ENCODE results near the gene RPL15.

The RPL15 gene

DNA sequence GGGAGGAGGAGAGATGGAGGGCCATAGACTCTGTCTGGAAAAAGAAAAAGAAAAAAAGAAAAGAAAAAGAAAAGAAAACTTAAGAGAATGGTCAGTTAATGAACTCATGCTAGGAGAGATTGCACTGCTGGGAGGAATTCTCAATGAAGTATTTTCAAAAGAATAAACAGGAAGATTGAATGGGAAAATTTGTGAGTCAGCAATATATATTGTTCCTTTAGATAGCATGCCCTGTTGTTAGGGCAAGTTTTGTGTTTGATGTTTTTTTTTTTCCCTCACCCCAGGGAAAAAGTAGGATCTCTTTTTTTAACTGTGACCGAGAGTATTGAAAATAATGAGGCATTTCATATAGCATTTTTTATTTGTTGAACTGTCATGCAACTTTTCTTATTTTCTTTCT, 20.4 kb downstream of the RPL15 start:
- no peak for DNase-seq

DNA sequence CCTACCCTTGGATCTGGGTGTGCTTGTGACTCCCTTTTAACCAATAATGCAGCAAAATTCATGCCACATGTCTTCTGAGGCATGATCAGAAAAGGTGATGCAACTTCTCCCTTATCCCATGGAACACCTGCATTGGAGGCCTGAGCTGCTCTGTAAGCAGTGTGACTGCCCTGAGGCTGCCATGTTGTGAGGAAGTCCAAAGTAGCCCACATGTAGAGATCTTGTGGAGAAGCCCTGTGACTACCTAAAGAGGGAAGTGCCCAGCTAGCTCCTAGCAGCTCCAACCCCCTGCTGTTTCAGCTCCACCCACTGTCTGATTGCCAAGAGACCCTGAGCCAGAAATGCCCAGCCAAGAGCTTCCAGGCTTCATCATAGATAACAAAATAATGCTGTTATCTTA, 21.8 kb downstream of the RPL15 start:
- DNase-seq, result no peak

GRCh38 chr3:23940775-23941174, 23.8 kb downstream of the RPL15 start:
- DNase-seq, result no peak

GRCh38 chr3:23941440-23941839, 24.5 kb downstream of the RPL15 start:
- DNase-seq, result no peak

DNA sequence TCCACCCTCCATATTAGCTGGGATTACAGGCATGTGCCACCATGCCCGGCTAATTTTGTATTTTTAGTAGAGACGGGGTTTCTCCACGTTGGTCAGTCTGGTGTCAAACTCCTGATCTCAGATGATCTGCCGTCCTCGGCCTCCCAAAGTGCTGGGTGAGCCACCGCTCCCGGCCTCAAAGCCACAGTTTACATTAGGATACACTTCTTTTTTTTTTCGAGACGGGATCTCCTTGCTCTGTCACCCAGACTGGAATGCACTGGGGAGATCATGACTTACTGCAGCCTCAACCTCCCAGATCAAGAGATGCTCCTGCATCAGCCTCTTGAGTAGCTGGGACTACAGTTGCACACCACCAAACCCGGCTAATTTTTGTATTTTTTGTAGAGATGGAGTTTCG, 25.6 kb downstream of the RPL15 start:
- no peak for DNase-seq

- no peak for DNase-seq
These were observed 27.3 kb downstream of the RPL15 start for GRCh38 chr3:23944007-23944783.

DNA sequence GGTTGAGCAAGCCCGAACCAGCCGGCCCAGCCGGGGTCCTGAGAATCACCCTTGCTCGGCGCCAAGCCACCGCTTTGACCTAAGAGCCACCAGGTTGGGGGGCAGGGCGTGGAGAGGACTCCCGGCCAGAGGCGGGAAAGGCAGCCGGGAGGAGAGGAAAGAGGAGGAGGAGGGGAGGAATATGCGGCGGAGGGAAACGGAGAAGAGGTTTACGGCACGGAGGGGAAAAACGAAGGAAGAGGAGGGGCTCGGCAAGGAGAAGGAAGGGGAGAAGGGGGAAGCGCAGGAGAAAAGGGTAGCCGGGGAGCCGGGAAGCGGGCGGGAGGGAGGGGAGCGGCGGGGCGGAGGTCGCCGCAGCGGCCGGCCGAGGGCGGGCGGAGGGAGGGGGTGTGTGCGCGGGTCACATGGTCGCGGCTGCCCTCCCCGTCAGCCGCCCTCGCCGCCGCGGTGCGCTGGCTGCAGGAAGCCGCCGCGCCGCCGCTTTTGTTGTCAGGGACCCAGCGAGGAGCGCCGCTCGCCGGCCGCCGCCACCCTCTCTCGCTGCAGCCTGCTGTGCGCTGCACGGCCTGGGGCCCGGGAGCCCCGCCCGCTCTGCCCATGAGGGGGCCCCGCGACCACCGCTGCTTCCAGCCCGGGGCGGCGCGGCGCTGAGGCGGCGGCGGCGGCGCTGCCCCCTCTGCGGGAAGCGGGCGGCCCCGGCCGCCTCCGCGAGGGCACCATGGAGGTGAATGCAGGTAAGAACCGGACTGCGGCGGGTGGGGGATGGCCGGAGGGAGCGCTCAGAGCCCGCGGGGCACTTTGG, 28.1 kb downstream of the RPL15 start, which contains the start of gene NR1D2:
Gene NR1D2 (plus strand): TSS at position 426 of the 802 bp plus-strand sequence. CDS start 293 bp downstream, at position 719.
- DNase-seq, result peak; percentile 43

DNA sequence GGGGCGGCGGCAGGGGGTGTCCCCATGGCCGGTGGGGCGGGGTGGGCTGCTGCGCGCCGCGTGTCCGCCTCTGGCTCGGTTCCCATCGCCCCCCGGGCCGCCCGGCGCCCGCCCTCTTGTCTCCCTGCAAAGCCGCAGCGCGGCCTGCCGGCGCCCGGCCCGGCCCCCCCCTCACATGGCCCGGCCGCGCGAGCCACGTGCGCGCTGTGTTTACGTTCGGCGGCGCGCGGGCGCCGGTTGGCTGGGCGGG, 28.7 kb downstream of the RPL15 start:
- no peak for DNase-seq

- DNase-seq, result peak; percentile 88
These were observed 29.2 kb downstream of the RPL15 start for GRCh38 chr3:23945913-23946687.

DNA sequence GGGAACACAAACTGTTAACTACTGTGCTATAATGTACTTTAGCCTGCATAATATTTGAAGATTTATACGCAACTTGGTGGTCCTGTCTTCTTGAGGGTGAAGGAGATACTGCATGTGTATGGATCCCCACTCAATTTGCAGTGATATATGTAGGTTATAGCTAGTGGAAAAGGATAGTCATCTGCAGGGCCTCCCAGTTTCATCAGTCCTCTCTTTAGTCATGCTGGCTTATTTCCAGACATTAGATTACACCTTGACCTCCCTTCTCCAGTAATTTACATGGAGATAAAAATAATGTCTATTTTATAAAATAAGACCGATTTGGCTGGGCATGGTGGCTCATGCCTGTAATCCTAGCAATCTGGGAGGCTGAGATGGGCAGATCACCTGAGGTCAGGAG, 31.8 kb downstream of the RPL15 start:
- DNase-seq, result no peak

DNA sequence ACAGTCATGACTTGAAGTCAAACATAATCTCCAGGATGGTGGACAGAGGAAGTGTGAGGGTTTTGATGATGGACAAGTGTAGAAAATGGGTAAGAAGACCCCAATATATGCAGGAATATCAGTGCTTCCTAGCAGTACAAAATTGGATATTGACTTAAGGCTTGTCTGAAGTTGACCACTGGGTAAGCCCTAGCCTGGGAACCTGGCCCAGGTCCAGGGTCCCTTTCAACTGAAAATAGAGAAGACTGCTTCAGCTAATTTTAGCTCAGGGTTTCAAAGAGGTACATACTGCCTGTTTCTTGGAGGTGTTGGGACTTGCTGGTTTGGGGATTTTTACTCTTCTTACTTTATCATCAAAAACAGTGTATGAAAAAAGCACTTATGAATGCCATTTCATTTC, 32.9 kb downstream of the RPL15 start:
- no peak for DNase-seq

- peak; percentile 27 for DNase-seq
These were observed 33.4 kb downstream of the RPL15 start for GRCh38 chr3:23950293-23950692.

- no peak for DNase-seq
These were observed 35.7 kb downstream of the RPL15 start for GRCh38 chr3:23952646-23953045.

DNA sequence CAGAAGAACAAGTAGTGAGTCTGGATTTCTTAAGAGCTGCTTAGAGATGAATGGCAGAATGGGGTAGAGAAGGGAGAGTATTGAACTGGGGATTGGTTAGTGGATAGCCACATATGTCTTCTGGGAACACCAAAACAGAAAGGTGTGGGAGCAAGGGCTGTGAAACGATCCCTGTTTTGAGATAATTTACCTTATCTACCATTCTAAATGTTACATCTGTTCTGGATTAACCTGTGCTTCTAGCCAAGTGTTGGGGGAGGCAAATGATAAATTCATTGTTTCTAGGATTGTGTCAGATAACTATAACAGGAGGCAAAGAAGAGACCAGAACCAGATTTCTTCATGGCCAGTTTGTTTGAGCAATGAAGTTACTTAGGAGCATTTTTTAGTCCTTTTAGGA, 36.6 kb downstream of the RPL15 start:
- no peak for DNase-seq

DNA sequence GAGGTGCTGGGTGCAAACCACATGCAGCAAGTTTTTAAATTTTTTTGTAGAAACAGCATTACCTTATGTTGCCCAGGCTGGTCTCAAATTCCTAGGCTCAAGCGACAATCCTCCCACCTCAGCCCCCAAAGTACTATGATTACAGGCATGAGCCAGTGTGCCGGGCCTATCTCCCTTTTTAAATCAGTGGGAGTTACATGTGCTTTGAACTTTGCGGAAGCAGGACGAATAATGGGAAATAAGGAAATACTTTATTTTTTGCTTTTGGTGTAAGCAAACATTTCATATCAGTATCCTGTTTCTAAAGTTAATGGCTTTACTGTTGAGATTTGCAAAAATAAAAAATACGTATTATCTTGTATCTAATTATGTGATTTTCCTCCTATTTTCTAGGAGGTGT, 37.2 kb downstream of the RPL15 start:
- no peak for DNase-seq

DNA sequence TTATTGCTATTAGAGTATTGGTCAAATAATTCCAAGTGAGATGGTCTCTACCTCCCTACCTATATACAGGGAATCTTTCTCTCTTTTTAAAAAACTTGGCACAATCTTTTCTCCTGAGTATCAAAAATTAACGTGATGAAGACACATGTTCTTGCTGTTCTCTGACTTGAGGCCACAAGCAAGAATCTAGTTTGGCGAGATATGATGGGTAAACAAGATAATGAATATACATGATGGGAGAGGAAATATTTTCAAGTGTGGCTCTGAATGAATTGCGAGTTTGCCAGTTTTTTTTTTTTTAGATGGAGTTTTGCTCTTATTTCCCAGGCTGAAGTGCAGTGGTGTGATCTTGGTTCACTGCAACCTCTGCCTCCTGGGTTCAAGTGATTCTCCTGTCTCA, 39.8 kb downstream of the RPL15 start:
- no peak for DNase-seq

DNA sequence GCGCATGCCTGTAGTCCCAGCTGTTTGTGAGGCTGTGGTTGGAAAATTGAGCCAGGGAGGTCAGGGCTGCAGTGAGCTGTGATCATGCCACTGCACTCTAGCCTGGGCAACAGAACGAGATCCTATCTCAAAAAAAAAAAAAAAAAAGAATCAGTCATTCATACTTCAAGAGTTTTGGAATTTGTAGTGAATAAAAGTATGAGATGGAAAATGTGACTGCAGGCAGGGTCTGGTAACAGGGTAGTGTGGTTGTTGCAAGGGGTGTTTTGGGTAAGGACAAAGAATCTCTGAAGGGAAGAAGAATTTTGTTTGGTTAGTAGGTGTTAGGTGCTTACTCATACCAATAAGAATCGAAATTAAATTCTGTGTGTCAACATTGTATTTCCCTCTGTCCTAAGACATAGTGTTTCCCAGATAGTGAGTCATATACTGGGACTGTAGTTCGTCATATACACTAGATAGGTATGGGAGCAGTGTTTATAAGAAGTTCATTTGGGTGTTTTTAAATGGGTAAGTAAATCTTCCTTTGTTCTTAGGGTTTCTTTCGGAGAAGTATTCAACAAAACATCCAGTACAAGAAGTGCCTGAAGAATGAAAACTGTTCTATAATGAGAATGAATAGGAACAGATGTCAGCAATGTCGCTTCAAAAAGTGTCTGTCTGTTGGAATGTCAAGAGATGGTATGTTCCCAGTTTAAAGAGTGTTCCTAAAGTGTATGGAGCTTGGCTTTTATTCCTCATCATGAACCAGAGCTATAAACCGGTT, 42.4 kb downstream of the RPL15 start:
- DNase-seq, result no peak

DNA sequence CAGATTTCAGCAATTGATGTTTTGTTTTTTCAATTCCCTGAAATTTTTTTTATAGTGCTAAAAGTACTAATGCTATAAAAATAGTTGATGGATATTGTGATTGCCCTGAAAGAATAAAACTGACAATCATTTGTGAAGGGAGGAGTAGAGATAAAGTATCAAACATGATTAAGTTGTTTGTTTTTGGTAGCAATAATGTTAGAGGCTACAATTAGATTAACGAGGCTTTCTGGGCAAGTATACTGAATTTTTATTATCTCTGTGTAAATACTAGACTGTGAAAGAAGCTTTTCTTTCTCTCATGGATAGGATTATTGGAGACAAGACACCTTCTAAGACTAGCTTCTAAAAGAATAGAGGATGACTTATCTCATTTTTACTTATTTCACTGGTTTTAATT, 43.7 kb downstream of the RPL15 start:
- DNase-seq, result no peak

GRCh38 chr3:23961066-23961465, 44.1 kb downstream of the RPL15 start:
- no peak for DNase-seq

DNA sequence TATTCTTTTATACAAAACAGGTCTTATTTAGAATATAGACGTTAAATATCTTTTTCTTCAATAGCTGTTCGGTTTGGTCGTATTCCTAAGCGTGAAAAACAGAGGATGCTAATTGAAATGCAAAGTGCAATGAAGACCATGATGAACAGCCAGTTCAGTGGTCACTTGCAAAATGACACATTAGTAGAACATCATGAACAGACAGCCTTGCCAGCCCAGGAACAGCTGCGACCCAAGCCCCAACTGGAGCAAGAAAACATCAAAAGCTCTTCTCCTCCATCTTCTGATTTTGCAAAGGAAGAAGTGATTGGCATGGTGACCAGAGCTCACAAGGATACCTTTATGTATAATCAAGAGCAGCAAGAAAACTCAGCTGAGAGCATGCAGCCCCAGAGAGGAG, 45.0 kb downstream of the RPL15 start:
- no peak for DNase-seq

- DNase-seq, result no peak
These were observed 47.8 kb downstream of the RPL15 start for GRCh38 chr3:23964537-23965235.

- no peak for DNase-seq
These were observed 49.4 kb downstream of the RPL15 start for GRCh38 chr3:23966328-23966727.
